ENCODE data around the gene PARD3.

The PARD3 gene

DNA sequence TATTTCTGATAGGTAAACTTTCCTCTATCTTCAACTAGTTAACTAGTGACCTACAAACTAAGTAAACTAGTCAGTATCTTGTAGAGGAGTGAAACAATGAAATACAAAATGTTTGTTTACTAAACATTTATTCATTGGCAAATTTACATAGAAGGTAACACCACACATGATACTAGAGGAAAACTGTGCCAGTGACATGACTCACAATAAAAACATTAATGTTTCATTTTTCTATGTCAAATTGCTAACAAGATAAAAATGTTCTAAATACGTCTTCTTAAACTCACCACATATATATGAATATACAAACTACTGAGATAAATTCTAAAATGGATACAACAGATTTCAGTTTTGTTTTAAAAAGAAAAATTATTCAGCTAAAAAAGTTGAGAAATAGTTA, 471.3 kb downstream of the PARD3 start:
- Histone ChIP-seq H3K79me2 (ENCODE audit: control insufficient read depth, low read length) (no peaks in the 10 kb centered on the region), H3K9me3 (ENCODE audit: control insufficient read depth, insufficient read depth, low read length) (no peaks in the 10 kb centered on the region), H3K4me3 (ENCODE audit: low read length) (no peak overlapping the region), H3K27me3 (ENCODE audit: control insufficient read depth, low read length) (0 out of 2 replicates have a peak, but pooled peaks cover 3% of the 10 kb centered on the region), H3K4me1 (ENCODE audit: control insufficient read depth, low read length) (no peaks in the 10 kb centered on the region), H3K36me3 (ENCODE audit: control insufficient read depth, low read length) (no peaks in the 10 kb centered on the region), H3F3A (ENCODE audit: control insufficient read depth, insufficient read depth) (no peaks in the 10 kb centered on the region), H4K20me1 (ENCODE audit: control insufficient read depth, insufficient read depth, low read depth, low read length) (no peaks in the 10 kb centered on the region), H3K9me2 (replicated peaks; ENCODE audit: control insufficient read depth, low read length) (no peaks in the 10 kb centered on the region), H3K4me2 (ENCODE audit: low read length) (no peak overlapping the region), H3K27ac (ENCODE audit: low read depth, low read length) (no peak overlapping the region)
- TF ChIP-seq EZH2phosphoT487 (IDR thresholded peaks at IDR 0.05; ENCODE audit: borderline replicate concordance, low read length) = no peak
- TF ChIP-seq, protein P1, sequence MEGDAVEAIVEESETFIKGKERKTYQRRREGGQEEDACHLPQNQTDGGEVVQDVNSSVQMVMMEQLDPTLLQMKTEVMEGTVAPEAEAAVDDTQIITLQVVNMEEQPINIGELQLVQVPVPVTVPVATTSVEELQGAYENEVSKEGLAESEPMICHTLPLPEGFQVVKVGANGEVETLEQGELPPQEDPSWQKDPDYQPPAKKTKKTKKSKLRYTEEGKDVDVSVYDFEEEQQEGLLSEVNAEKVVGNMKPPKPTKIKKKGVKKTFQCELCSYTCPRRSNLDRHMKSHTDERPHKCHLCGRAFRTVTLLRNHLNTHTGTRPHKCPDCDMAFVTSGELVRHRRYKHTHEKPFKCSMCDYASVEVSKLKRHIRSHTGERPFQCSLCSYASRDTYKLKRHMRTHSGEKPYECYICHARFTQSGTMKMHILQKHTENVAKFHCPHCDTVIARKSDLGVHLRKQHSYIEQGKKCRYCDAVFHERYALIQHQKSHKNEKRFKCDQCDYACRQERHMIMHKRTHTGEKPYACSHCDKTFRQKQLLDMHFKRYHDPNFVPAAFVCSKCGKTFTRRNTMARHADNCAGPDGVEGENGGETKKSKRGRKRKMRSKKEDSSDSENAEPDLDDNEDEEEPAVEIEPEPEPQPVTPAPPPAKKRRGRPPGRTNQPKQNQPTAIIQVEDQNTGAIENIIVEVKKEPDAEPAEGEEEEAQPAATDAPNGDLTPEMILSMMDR (IDR thresholded peaks at IDR 0.05; ENCODE audit: low read depth, low read length, poor library complexity, severe bottlenecking) = no peak

DNA sequence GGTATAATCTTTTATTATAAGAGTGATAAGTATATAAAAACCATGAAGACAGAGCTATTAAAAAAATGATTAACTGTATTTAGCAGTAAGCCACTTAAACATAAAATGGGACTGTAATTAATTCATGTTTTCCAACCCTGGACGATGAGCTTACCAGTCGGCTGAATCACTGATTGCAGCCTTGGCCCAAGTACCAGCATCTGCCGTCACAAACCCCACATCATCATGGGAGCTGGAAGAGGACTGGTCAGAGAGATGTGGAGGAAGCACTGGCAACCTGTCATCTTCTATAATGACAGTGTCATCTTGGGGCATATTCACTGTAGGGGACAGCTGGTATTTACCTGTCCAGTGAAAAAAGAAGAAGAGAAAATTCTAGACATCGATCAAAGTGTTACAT, 473.6 kb downstream of the PARD3 start:
- no peak overlapping the region for H3K4me2 ChIP-seq (ENCODE audit: low read length)
- H4K20me1 ChIP-seq (ENCODE audit: control insufficient read depth, insufficient read depth, low read depth, low read length) = no peaks in the 10 kb centered on the region
- H3K79me2 ChIP-seq (ENCODE audit: control insufficient read depth, low read length) = no peaks in the 10 kb centered on the region
- no peaks in the 10 kb centered on the region for H3K9me3 ChIP-seq (ENCODE audit: control insufficient read depth, insufficient read depth, low read length)
- H3K9me2 ChIP-seq (replicated peaks; ENCODE audit: control insufficient read depth, low read length) = no peaks in the 10 kb centered on the region
- H3K36me3 ChIP-seq (ENCODE audit: control insufficient read depth, low read length) = no peaks in the 10 kb centered on the region
- TF ChIP-seq, protein P1 (IDR thresholded peaks at IDR 0.05; ENCODE audit: low read depth, low read length, poor library complexity, severe bottlenecking) = no peak
- TF ChIP-seq EZH2phosphoT487 (IDR thresholded peaks at IDR 0.05; ENCODE audit: borderline replicate concordance, low read length) = no peak
- H3F3A ChIP-seq (ENCODE audit: control insufficient read depth, insufficient read depth) = no peaks in the 10 kb centered on the region
- H3K27ac ChIP-seq (ENCODE audit: low read depth, low read length) = no peak overlapping the region
- H3K4me3 ChIP-seq (ENCODE audit: low read length) = no peak overlapping the region
- H3K4me1 ChIP-seq (ENCODE audit: control insufficient read depth, low read length) = no peaks in the 10 kb centered on the region
- 0 out of 2 replicates have a peak, but pooled peaks cover 3% of the 10 kb centered on the region for H3K27me3 ChIP-seq (ENCODE audit: control insufficient read depth, low read length)

DNA sequence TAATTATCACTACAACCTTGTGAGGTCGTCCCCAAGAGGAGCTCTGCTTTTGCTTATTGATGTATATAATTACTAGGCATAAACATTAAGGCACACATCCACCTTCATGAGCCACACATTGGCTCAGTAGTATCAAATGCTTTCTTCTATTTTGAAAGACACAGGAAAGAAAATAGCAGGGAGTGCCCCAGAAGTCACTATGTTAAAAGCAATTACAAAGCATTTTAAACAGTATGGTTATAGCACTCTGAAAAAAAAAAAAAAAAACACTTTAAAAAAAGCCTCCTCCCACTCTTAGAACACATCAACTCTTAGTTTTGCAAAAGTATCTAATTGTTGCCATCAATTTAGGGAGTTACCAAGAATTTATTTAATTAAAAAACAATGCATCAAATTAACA, 474.2 kb downstream of the PARD3 start:
- no peaks in the 10 kb centered on the region for H3K9me3 ChIP-seq (ENCODE audit: control insufficient read depth, insufficient read depth, low read length)
- H3K27me3 ChIP-seq (ENCODE audit: control insufficient read depth, low read length) = 0 out of 2 replicates have a peak, but pooled peaks cover 3% of the 10 kb centered on the region
- H3K4me2 ChIP-seq (ENCODE audit: low read length) = no peak overlapping the region
- no peaks in the 10 kb centered on the region for H3K79me2 ChIP-seq (ENCODE audit: control insufficient read depth, low read length)
- no peak for TF ChIP-seq EZH2phosphoT487 (IDR thresholded peaks at IDR 0.05; ENCODE audit: borderline replicate concordance, low read length)
- TF ChIP-seq, protein P1 (IDR thresholded peaks at IDR 0.05; ENCODE audit: low read depth, low read length, poor library complexity, severe bottlenecking) = no peak
- no peaks in the 10 kb centered on the region for H3K36me3 ChIP-seq (ENCODE audit: control insufficient read depth, low read length)
- H3K4me3 ChIP-seq (ENCODE audit: low read length) = no peak overlapping the region
- no peaks in the 10 kb centered on the region for H3K4me1 ChIP-seq (ENCODE audit: control insufficient read depth, low read length)
- no peaks in the 10 kb centered on the region for H3K9me2 ChIP-seq (replicated peaks; ENCODE audit: control insufficient read depth, low read length)
- H4K20me1 ChIP-seq (ENCODE audit: control insufficient read depth, insufficient read depth, low read depth, low read length) = no peaks in the 10 kb centered on the region
- no peak overlapping the region for H3K27ac ChIP-seq (ENCODE audit: low read depth, low read length)
- no peaks in the 10 kb centered on the region for H3F3A ChIP-seq (ENCODE audit: control insufficient read depth, insufficient read depth)
